ENCODE measurements around the gene MN1.

DNA sequence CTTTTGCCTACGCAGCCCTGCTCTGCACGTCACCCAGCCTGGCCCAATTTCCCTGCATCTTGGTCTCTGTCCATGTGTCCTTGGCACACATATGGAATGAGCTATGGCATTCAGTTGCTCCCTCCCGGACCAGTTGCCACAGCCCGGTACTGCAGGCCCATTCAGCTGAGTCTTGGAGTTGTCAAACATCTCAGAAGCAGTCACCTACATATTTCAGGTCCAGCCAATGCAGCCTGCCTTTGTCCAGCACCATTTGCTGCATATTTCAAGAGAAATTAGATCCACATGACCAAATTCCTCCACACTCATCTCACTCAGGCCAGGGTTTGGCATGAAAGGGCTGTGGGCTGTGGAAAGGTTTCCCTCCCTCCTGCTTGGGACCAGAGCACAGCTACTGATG is 76.8 kb downstream of the MN1 start:
- TF ChIP-seq, protein P1, sequence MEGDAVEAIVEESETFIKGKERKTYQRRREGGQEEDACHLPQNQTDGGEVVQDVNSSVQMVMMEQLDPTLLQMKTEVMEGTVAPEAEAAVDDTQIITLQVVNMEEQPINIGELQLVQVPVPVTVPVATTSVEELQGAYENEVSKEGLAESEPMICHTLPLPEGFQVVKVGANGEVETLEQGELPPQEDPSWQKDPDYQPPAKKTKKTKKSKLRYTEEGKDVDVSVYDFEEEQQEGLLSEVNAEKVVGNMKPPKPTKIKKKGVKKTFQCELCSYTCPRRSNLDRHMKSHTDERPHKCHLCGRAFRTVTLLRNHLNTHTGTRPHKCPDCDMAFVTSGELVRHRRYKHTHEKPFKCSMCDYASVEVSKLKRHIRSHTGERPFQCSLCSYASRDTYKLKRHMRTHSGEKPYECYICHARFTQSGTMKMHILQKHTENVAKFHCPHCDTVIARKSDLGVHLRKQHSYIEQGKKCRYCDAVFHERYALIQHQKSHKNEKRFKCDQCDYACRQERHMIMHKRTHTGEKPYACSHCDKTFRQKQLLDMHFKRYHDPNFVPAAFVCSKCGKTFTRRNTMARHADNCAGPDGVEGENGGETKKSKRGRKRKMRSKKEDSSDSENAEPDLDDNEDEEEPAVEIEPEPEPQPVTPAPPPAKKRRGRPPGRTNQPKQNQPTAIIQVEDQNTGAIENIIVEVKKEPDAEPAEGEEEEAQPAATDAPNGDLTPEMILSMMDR (IDR thresholded peaks at IDR 0.05) = no peak
- TF ChIP-seq POLR2A (IDR thresholded peaks at IDR 0.05) = no peak

Measured in vagina (tissue), 2 donors.